Ishikawa (cell line): Measurements from ENCODE around the gene VMAC.

ENCODE experiments used
- CEBPB ChIP-seq: IDR thresholded peaks from 2 replicates; pipeline ENCODE4 v1.6.1; 2012
- CREB1 ChIP-seq: IDR thresholded peaks from 2 replicates; pipeline ENCODE4 v1.6.1; 2012; ENCODE audit warnings: low read depth
- EGR1 ChIP-seq: IDR thresholded peaks from 2 replicates; pipeline ENCODE4 v1.6.1; 2012
- EP300 ChIP-seq: IDR thresholded peaks from 2 replicates; pipeline ENCODE4 v1.6.1; 2012; ENCODE audit warnings: borderline replicate concordance
- FOXM1 ChIP-seq: IDR thresholded peaks from 2 replicates; pipeline ENCODE4 v1.6.1; 2012; ENCODE audit warnings: low read depth, borderline replicate concordance
- MAX ChIP-seq: IDR thresholded peaks from 2 replicates; pipeline ENCODE4 v1.6.1; 2012
- NFIC ChIP-seq: IDR thresholded peaks from 2 replicates; pipeline ENCODE4 v1.6.1; 2012
- RAD21 ChIP-seq: IDR thresholded peaks from 2 replicates; pipeline ENCODE4 v1.6.1; 2012; ENCODE audit warnings: low read depth
- REST ChIP-seq: IDR thresholded peaks from 2 replicates; pipeline ENCODE4 v1.6.1; 2012; ENCODE audit warnings: low read depth, mild to moderate bottlenecking
- TAF1 ChIP-seq: IDR thresholded peaks from 2 replicates; pipeline ENCODE4 v1.6.1; 2012; ENCODE audit warnings: low read depth, mild to moderate bottlenecking
- TCF12 ChIP-seq: IDR thresholded peaks from 2 replicates; pipeline ENCODE4 v1.6.1; 2012; ENCODE audit warnings: low read depth
- TEAD4 ChIP-seq: IDR thresholded peaks from 2 replicates; pipeline ENCODE4 v1.6.1; 2012
- USF1 ChIP-seq: IDR thresholded peaks from 2 replicates; pipeline ENCODE4 v1.6.1; 2012
- YY1 ChIP-seq: IDR thresholded peaks from 2 replicates; pipeline ENCODE4 v1.6.1; 2012; ENCODE audit warnings: low read depth
- ZBTB7A ChIP-seq: IDR thresholded peaks from 2 replicates; pipeline ENCODE4 v1.6.1; 2012; ENCODE audit warnings: low read depth

Gene VMAC

GRCh38 chr19:5880196-5880595 lies 24.5 kb upstream of the VMAC start:
- no peak for TF ChIP-seq TEAD4
- no peak for TF ChIP-seq MAX
- no peak for TF ChIP-seq RAD21
- no peak for TF ChIP-seq CREB1
- no peak for TF ChIP-seq NFIC
- TF ChIP-seq ZBTB7A: no peak

GRCh38 chr19:5880604-5881078 lies 24.0 kb upstream of the VMAC start:
- TF ChIP-seq CEBPB (no peak), EP300 (no peak), RAD21 (no peak), ZBTB7A (no peak), TAF1 (no peak), USF1 (no peak), TEAD4 (no peak)

- TF ChIP-seq MAX (peak; percentile 39; the same call in 1 of the 2 replicates), RAD21 (no peak), EGR1 (peak; percentile 45; the same call in 1 of the 2 replicates), ZBTB7A (no peak), TAF1 (no peak), NFIC (peak; percentile 27), EP300 (peak; percentile 72), REST (no peak), YY1 (no peak), TCF12 (peak; percentile 90), TEAD4 (no peak), USF1 (no peak), CREB1 (no peak), FOXM1 (peak; percentile 29; the same call in 1 of the 2 replicates), CEBPB (no peak)
Measured at GRCh38 chr19:5881543-5882299, 23.0 kb upstream of the VMAC start.

GRCh38 chr19:5882421-5882968 lies 22.2 kb upstream of the VMAC start:
- no peak for TF ChIP-seq CEBPB
- TF ChIP-seq NFIC: no peak
- TF ChIP-seq MAX: no peak
- TF ChIP-seq REST: no peak
- TF ChIP-seq ZBTB7A: no peak
- TF ChIP-seq FOXM1: no peak
- TF ChIP-seq YY1: no peak
- TF ChIP-seq EGR1: no peak
- TF ChIP-seq EP300: no peak
- TF ChIP-seq TAF1: no peak
- TF ChIP-seq CREB1: no peak
- TF ChIP-seq USF1: no peak
- TF ChIP-seq TEAD4: no peak
- TF ChIP-seq RAD21: no peak
- TF ChIP-seq TCF12: no peak

GRCh38 chr19:5889288-5889971 lies 15.2 kb upstream of the VMAC start:
- TF ChIP-seq USF1 (peak; percentile 75), RAD21 (no peak)
